NCI-H2196 (cell line): ENCODE results near the gene FAM241B.
A peak's percentile ranks its signal among the peaks of the same experiment; 100 is the strongest.

Experiments
- DNase-seq: peaks from one replicate; lab custom pipeline; 2025; ENCODE audit not compliant: unreplicated experiment; lab: John Stamatoyannopoulos, UW

FAM241B gene, protein sequence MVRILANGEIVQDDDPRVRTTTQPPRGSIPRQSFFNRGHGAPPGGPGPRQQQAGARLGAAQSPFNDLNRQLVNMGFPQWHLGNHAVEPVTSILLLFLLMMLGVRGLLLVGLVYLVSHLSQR

GRCh38 chr10:69629897-69630650, at the start of gene FAM241B:
Gene FAM241B, plus strand, starts transcription at chr10:69630247. Its CDS starts 1,497 bp downstream, at chr10:69631744.
- DNase-seq, result peak; percentile 61

DNA sequence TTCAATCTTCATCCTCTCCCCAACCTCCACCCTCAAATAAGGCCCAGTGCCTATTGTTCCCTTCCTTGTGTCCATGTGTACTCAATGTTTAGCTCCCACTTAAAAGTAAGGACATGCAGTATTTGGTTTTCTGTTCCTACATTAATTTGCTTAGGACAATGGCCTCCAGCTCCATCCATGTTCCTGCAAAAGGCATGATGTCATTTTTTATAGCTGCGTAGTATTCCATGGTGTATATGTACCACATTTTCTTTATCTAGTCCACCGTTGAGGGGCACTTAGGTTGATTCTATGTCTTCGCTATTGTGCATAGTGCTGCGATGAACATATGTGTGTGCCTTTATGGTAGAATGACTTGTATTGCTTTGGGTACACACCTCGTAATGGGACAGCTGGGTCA, 49.6 kb upstream of the FAM241B start:
- DNase-seq, result no peak

- no peak for DNase-seq
Measured at GRCh38 chr10:69583106-69583505, 46.9 kb upstream of the FAM241B start.

DNA sequence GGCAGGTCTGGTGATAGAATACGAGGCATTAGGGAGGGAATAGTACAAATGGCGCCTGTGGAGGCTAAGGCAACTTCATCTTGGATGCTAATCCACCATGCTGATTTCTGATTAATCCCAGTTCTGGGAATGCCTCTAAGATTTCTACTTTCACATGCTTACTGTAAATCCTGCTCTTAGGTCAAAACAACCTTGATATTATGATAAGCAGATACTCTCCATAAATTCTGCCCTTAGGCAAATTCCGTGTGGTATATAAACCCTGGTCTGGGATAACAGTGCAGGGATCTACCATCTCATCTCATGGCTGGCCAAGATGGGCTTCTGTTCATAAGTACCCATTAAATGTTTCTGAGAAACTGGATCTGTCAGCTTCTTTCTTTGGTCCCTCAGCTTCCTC, 45.4 kb upstream of the FAM241B start:
- DNase-seq, result no peak

- no peak for DNase-seq
Measured at GRCh38 chr10:69588358-69588757, 41.7 kb upstream of the FAM241B start.

DNA sequence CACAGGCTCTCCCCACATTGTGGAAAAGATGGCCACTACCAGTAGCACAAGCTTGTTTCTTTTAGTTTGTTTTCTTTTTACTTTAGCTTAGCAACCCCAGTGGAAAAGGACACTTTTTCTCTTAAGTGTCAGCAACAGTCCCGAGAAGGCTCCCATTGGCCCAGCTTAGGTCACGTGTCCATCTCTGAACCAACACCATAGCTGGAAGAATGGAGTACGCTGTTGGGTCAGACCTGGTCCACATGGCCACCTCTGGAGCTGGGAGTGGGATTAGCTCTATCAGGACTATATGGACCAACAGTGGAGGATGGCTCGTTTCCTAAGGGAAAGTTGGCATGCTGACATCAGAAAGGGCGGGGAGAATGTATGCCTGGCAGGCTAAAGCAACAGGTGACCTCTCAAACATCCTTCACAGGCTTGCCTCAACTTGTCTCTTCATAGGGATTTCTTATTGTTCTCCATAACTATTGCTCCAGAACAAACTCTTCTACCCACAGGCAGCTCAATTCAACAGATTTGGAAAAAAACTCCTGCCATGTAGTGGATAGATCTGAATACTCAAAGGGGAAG, 29.2 kb upstream of the FAM241B start:
- DNase-seq, result no peak

DNA sequence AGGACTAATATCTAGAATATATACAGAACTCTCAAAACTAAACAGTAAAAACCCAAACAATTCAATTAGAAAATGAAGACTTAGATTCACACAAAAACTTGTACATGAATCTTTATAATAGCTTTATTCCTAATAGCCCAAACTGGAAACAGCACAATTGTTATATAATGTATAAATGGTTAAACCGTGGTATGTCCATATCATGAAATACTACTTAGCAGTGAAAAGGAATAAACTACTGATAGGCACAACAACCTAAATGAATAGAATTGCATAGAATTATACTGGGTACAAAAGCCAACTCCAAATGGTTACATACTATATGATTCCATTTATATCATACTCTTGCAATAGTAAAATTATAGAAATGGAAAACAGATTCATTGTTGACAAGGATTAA, 21.0 kb upstream of the FAM241B start:
- no peak for DNase-seq

- DNase-seq, result no peak
Measured at GRCh38 chr10:69612760-69613159, 17.3 kb upstream of the FAM241B start.

DNA sequence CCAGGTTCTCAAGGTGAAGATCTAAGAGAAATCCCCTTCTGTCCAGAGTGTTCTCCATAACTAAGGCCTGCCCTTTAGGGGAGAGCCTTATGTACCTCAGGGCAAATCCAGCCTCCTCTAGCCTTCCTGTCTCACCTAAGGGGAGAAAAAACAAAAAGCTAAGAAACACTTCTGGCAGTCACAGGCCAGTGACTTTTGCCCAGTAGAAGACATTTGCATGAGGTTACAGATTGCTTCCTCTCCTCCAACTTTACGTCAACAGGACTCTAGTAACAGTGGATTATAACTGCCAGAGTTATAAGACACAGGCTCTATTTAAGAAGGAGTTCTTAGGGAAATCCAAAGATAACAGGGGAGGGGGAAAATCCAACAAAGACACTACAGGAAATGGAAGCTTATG, 15.9 kb upstream of the FAM241B start:
- DNase-seq, result no peak

DNA sequence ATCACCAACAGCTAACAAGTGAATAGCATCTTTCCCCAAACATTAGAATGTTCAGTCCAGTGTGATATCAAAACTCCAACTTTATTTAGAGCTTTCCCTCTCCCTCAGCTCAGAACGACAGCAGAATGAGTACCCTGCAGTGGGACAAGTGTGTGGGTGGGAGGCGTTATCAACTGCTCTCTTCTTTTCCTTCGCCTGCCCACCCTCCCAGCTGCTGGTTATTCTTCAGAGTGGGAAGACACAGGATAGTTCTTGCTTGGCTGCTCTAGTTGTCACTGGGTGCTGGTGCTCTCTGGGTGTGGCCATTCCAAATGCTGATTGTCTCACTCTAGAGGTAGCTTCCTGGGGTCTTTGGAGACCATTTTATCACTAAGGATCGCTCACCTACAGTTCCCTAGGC, 13.7 kb upstream of the FAM241B start:
- no peak for DNase-seq

DNA sequence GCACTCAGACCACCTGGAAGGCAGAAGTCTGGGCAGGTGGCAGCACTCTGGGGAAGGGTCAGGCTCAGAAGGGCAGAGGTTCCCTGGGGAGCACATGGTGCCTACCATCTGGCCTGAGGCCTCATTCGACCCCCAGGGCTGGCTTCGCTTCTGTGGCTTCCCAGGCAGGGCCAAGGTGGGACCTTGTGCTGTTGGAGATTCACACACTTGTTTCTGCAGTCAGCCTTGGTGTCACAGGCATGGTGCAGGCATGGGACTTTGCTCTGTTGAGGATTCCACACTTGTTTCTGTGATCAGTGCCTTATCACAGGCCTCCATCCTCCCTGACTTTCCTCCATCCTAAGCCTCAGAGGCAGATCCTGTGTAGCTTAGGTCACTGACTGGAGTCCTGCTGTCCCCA, 11.3 kb upstream of the FAM241B start:
- DNase-seq, result no peak

DNA sequence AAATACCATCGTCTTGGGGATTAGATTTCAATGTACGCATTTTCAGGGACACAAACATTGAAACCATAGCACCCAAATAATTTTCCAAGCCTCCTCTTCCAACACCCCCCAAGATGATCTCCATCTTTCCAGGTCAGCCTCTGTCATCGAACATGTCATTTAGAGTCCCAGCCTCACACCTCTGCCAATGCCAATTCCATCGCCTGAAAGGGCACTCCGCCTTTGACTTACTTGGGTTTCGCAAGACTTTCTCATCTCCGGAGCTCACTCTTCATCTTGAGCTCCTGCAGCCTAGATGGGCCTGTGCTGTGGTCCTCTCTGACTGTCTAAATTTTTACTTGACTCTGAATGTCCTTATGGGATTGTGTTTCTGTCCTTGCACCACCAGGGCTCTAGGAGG, 10.4 kb upstream of the FAM241B start:
- no peak for DNase-seq

GRCh38 chr10:69620625-69621024, 9.4 kb upstream of the FAM241B start:
- no peak for DNase-seq

DNA sequence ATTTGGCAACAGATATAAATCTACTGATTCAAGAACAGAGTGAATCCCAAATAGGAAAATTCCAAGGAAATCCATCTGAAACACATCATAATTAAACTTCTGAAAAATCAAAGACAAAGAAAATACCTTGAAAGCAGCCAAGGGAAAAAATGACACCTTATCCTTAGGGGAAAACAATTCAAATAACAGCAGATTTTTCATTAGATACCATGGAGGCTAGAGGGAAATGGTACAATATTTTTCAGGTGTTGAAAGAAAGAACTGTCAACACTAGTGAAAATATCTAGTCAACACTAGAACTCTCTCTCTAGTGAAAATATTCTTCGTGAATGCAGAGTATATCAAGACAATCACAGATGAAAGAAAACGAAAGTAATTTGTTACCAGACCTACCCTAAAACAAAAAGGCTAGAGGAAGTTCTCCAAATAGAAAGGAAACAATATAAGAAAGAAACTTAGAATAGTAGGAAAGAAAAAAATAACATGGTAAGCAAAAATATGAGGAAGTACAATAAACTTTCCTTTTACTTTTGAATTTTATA, 5.7 kb upstream of the FAM241B start:
- DNase-seq, result no peak

DNA sequence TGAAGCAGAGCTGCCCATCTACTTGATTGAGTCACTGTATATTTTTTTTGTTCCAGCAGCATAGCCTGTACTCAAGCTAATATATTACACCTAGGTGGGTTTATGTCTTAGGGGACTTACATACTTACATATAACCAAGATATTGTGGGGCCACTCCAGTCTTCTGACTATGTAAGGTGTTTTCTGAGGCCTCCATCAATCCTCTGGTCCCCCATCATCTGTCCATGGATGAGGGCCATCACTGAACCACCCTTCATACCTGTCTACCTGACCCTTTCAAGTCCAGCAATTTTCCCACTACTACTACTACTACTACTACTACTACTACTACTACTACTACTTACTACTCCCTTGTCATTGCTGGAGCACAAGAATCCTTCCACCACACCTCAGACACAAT, 3.2 kb upstream of the FAM241B start:
- no peak for DNase-seq

- no peak for DNase-seq
Measured at GRCh38 chr10:69628891-69629290, 1.2 kb upstream of the FAM241B start.

GRCh38 chr10:69629519-69629896, 539 bp upstream of the FAM241B start:
- DNase-seq, result no peak

GRCh38 chr10:69630651-69631400, 779 bp downstream of the FAM241B start:
- no peak for DNase-seq

DNA sequence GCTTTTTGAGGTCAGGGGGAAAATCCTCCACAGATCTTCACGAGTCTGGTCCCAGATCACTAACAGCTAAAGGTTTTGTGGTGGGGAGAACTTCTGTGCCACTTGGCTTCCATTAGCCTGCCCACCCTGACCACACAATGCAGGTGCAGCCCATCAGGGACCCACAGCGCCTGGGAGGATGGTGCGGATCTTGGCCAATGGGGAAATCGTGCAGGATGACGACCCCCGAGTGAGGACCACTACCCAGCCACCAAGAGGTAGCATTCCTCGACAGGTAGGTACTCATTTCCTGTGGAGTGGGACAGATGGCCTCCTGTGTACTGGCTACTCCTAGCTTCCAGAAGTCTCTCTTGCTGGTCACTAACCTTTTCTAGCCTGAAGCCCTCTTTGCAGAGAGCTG, 1.5 kb downstream of the FAM241B start:
- no peak for DNase-seq

DNA sequence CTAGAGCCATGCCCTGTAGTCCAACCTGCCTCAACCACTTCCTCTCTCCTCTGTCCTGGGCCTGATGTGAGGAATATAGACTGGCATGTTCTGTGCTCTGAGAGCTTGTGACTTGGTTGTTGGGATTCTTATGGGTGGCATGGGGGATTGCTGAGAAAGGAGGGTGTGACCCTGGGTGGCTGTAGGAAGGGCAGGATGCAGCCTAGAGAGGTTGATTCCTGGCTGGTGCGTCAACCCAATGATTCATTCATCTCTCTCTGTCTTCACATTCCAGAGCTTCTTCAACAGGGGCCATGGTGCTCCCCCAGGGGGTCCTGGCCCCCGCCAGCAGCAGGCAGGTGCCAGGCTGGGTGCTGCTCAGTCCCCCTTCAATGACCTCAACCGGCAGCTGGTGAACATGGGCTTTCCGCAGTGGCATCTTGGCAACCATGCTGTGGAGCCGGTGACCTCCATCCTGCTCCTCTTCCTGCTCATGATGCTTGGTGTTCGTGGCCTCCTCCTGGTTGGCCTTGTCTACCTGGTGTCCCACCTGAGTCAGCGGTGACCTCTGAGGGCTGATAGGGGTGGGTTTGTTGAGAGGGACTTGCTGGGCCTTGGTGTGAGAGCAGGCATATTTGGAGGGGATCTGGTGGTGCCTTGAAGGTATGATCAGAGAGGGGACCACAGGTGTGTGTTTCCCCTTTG, 2.6 kb downstream of the FAM241B start:
- DNase-seq, result no peak
